ENCODE results near the gene TMEM213. TPM values are rescaled to one million over a fixed set of nuclear protein-coding genes. Genes with fewer than 3 reads are reported as not detected.

The TMEM213 gene
- total and polyA plus RNA-seq, 10 of the 15 experiments (the other 5 are each of a cell fraction or from before 2014, with no cell fraction given) = not detected

DNA sequence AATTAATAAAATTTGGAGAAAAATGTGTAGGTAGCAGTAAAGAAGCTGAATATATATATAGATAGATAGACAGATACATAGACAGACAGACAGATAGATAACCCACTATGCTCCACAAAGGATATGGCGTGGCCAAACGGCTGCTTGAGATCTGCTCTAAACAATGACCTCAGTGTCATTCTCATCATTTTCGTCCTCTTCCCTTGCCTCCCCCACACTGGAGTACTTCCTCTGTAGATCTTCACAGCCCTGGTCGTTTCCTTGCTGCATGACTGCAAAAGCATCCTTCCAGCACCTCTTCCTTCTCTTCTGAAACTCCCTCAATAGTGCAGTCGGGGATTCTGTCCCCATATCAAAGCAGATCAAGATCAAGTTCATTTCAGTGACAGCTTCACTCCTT is 35.8 kb downstream of the TMEM213 start:
- Histone ChIP-seq H3K27me3 (replicated peaks in 1 of 2; ENCODE audit: control insufficient read depth in 2 of 2, insufficient read depth in 2 of 2, low read length in 1 of 2) (no peaks in the 10 kb centered on the region), H3K4me1 (ENCODE audit: control insufficient read depth, insufficient read depth, low read length) (no peaks in the 10 kb centered on the region), H3K4me3 (no peak overlapping the region), H3K4me2 (ENCODE audit: control insufficient read depth, insufficient read depth) (no peak overlapping the region), H3K36me3 (ENCODE audit: control insufficient read depth in 2 of 2, insufficient read depth in 2 of 2, low read length in 1 of 2) (no peaks in the 10 kb centered on the region), H3K9ac (ENCODE audit: control insufficient read depth, insufficient read depth, low read length) (no peak overlapping the region), H4K20me1 (ENCODE audit: control insufficient read depth, insufficient read depth) (no peaks in the 10 kb centered on the region), H3K27ac (ENCODE audit: control insufficient read depth, insufficient read depth) (no peak overlapping the region), H2AFZ (ENCODE audit: control insufficient read depth, low read depth, low read length) (no peak overlapping the region), H3K9me3 (replicated peaks; ENCODE audit: control insufficient read depth, insufficient read depth, low read length) (no peaks in the 10 kb centered on the region), H3K79me2 (ENCODE audit: control insufficient read depth, insufficient read depth, low read length) (no peaks in the 10 kb centered on the region)
- in situ Hi-C loops (cut with MboI) = no loop called here
- intact Hi-C loops (cut with micrococcal nuclease; ENCODE audit: unreplicated experiment) = no loop called here
- 15% methylated on average over 5 of the region's 5 CpGs for WGBS (ENCODE audit: insufficient coverage, insufficient replicate concordance, low lambda C conversion rate, missing lambda C conversion rate)
- DNase-seq (ENCODE audit: low read depth, low spot score) = no peak
- RAD21 ChIA-PET (ENCODE audit: unreplicated experiment) = no interaction called here
- ATAC-seq = no peak
- CTCF ChIA-PET = interaction anchor here (1.2 to 1.3 kb wide), 2 partner anchors 53 to 95 kb away, joined by 3 to 4 read pairs; no protein-coding TSS in a partner anchor
- no peak for TF ChIP-seq SUZ12 (IDR thresholded peaks at IDR 0.05; ENCODE audit: unreplicated experiment)
- TF ChIP-seq E2F4 (IDR thresholded peaks at IDR 0.05; ENCODE audit: low read depth, low read length) = no peak
- TF ChIP-seq MAX (IDR thresholded peaks at IDR 0.05; ENCODE audit: low read depth, low read length) = no peak
- TF ChIP-seq NFXL1 (IDR thresholded peaks at IDR 0.05; ENCODE audit: borderline replicate concordance) = no peak
- no peak for TF ChIP-seq SREBF1 (IDR thresholded peaks at IDR 0.05; ENCODE audit: low read length)
- TF ChIP-seq RELA (IDR thresholded peaks at IDR 0.05; ENCODE audit: borderline replicate concordance, partially characterized antibody) = no peak
- no TSS peak for BruUV-seq (replicated peaks)
- POLR2A ChIA-PET = interaction anchor here (0.6 kb wide), 1 partner anchor 36 kb away, joined by 4 read pairs; no protein-coding TSS in a partner anchor
- SMC1A ChIA-PET (ENCODE audit: uncharacterized antibody, unreplicated experiment) = interaction anchor here (0.8 to 1.3 kb wide), 3 partner anchors 18 to 25 kb away, joined by 3 read pairs; no protein-coding TSS in a partner anchor
- no peak for FAIRE-seq

GRCh38 chr7:138834583-138834982 is 36.8 kb downstream of the TMEM213 start:
- no peak for FAIRE-seq
- Histone ChIP-seq H4K20me1 (ENCODE audit: control insufficient read depth, insufficient read depth) (no peaks in the 10 kb centered on the region), H3K79me2 (ENCODE audit: control insufficient read depth, insufficient read depth, low read length) (no peaks in the 10 kb centered on the region), H3K9ac (ENCODE audit: control insufficient read depth, insufficient read depth, low read length) (no peak overlapping the region), H3K27ac (ENCODE audit: control insufficient read depth, insufficient read depth) (no peak overlapping the region), H3K4me2 (ENCODE audit: control insufficient read depth, insufficient read depth) (no peak overlapping the region), H3K9me3 (replicated peaks; ENCODE audit: control insufficient read depth, insufficient read depth, low read length) (no peaks in the 10 kb centered on the region), H2AFZ (ENCODE audit: control insufficient read depth, low read depth, low read length) (no peak overlapping the region), H3K4me1 (ENCODE audit: control insufficient read depth, insufficient read depth, low read length) (no peaks in the 10 kb centered on the region), H3K4me3 (no peak overlapping the region), H3K36me3 (ENCODE audit: control insufficient read depth in 2 of 2, insufficient read depth in 2 of 2, low read length in 1 of 2) (no peaks in the 10 kb centered on the region), H3K27me3 (replicated peaks in 1 of 2; ENCODE audit: control insufficient read depth in 2 of 2, insufficient read depth in 2 of 2, low read length in 1 of 2) (no peaks in the 10 kb centered on the region)
- RAD21 ChIA-PET (ENCODE audit: unreplicated experiment) = no interaction called here
- in situ Hi-C loops (cut with MboI) = no loop called here
- intact Hi-C loops (cut with micrococcal nuclease; ENCODE audit: unreplicated experiment) = no loop called here
- ATAC-seq = peak; percentile 50; the same call in 2 of the 3 replicates
- POLR2A ChIA-PET = no interaction called here
- BruUV-seq (replicated peaks) = no TSS peak
- TF ChIP-seq ETV6 (conservative IDR thresholded peaks at IDR 0.05 in 1 of 2, IDR thresholded peaks at IDR 0.05 in 1 of 2; ENCODE audit: borderline replicate concordance in 1 of 2, low read depth in 1 of 2) (peak in 1 of 2 experiments; percentile 44; a peak in 1 of 4 replicates), RUNX3 (IDR thresholded peaks at IDR 0.05; ENCODE audit: low read length) (peak; percentile 23; the same call in 1 of the 2 replicates), JUNB (IDR thresholded peaks at IDR 0.05) (peak; percentile 49)
- TF ChIP-seq, protein P1, sequence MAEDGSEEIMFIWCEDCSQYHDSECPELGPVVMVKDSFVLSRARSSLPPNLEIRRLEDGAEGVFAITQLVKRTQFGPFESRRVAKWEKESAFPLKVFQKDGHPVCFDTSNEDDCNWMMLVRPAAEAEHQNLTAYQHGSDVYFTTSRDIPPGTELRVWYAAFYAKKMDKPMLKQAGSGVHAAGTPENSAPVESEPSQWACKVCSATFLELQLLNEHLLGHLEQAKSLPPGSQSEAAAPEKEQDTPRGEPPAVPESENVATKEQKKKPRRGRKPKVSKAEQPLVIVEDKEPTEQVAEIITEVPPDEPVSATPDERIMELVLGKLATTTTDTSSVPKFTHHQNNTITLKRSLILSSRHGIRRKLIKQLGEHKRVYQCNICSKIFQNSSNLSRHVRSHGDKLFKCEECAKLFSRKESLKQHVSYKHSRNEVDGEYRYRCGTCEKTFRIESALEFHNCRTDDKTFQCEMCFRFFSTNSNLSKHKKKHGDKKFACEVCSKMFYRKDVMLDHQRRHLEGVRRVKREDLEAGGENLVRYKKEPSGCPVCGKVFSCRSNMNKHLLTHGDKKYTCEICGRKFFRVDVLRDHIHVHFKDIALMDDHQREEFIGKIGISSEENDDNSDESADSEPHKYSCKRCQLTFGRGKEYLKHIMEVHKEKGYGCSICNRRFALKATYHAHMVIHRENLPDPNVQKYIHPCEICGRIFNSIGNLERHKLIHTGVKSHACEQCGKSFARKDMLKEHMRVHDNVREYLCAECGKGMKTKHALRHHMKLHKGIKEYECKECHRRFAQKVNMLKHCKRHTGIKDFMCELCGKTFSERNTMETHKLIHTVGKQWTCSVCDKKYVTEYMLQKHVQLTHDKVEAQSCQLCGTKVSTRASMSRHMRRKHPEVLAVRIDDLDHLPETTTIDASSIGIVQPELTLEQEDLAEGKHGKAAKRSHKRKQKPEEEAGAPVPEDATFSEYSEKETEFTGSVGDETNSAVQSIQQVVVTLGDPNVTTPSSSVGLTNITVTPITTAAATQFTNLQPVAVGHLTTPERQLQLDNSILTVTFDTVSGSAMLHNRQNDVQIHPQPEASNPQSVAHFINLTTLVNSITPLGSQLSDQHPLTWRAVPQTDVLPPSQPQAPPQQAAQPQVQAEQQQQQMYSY (CRISPR knock-in tag; IDR thresholded peaks at IDR 0.05) = no peak
- SMC1A ChIA-PET (ENCODE audit: uncharacterized antibody, unreplicated experiment) = interaction anchor here (1.3 kb wide), 1 partner anchor 19 kb away, joined by 3 read pairs; no protein-coding TSS in a partner anchor
- no peak for DNase-seq (ENCODE audit: low read depth, low spot score)
- WGBS (ENCODE audit: insufficient coverage, insufficient replicate concordance, low lambda C conversion rate, missing lambda C conversion rate) = 2% methylated on average over 9 of the region's 9 CpGs
- CTCF ChIA-PET = interaction anchor here (1.2 kb wide), 1 partner anchor 96 kb away, joined by 3 read pairs; no protein-coding TSS in a partner anchor
